ENCODE measurements around the gene B3GALT2. TPM values are rescaled to one million over a fixed set of nuclear protein-coding genes. Genes with fewer than 3 reads are reported as not detected.
"Not testable (repeated sequence)": the region's sequence is repeated elsewhere in the genome, so short reads cannot be mapped to it uniquely, and the experiment has no call there.

The B3GALT2 gene
- 7.6 to 13.5 TPM (median 7.9 TPM) in 3 replicates for total RNA-seq
- long read RNA-seq, transcript B3GALT2-201 (2 exons, 3,274 nt), result major isoform, 9 of 9 reads
- long read RNA-seq, partial matches to known transcripts, result 0 of 9 reads
- long read RNA-seq, other reads (novel, unspliced or antisense), result 0 of 9 reads

DNA sequence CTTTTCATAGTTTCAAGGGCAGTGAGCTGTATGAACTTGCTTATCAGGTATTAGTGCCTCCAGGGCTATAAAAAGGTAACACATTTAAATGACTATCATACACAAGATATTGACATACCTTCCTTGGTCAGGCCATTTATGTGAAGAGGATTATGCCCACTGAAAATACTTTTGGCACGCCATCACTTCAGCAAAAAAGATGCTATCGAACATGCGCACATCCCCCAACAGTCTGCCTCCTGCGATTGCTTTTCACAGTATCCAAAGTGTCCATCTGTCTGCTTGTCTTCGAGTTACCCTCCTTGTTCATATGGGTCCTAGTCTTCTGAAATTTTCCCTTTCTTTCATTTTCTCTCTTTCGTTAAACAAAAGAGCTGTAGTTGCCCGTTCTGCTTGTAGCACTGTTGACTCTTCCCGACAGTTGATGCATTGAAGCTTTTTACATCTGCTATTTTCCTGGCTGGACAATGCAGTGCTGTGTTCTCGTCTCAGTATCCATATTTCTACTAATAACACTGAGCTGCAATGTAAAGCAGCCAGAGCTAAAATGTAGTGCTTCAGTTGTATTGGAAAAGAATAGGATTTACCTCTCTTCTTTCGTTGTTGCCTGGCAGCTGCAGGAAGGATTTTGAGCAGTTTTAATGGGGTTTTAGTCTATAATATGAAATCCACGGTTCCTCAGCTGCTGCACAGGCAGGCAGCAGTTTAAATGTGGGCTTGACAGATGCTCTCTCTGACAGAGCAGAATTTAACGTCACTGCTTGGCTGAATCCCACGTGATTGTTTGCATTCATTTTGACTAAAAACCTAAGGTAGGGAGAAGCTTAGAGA, at the start of gene B3GALT2:
B3GALT2 (minus strand) TSS at position 713 of the 831 bp plus-strand sequence. CDS start 5,051 bp downstream, outside the sequence.
- TF ChIP-seq, protein P1, sequence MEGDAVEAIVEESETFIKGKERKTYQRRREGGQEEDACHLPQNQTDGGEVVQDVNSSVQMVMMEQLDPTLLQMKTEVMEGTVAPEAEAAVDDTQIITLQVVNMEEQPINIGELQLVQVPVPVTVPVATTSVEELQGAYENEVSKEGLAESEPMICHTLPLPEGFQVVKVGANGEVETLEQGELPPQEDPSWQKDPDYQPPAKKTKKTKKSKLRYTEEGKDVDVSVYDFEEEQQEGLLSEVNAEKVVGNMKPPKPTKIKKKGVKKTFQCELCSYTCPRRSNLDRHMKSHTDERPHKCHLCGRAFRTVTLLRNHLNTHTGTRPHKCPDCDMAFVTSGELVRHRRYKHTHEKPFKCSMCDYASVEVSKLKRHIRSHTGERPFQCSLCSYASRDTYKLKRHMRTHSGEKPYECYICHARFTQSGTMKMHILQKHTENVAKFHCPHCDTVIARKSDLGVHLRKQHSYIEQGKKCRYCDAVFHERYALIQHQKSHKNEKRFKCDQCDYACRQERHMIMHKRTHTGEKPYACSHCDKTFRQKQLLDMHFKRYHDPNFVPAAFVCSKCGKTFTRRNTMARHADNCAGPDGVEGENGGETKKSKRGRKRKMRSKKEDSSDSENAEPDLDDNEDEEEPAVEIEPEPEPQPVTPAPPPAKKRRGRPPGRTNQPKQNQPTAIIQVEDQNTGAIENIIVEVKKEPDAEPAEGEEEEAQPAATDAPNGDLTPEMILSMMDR (IDR thresholded peaks at IDR 0.05), result no peak

GRCh38 chr1:193234530-193234929, 48.1 kb upstream of the B3GALT2 start:
- Mint-ChIP-seq H3K27me3 (ENCODE audit: low read depth) (no peaks in the 10 kb centered on the region), H3K9me3 (ENCODE audit: low read depth) (no peaks in the 10 kb centered on the region), H3K36me3 (ENCODE audit: low read depth) (peaks cover 17% of the 10 kb centered on the region), H3K4me3 (ENCODE audit: unreplicated experiment) (no peak overlapping the region), H3K27ac (ENCODE audit: unreplicated experiment) (no peak overlapping the region), H3K4me1 (ENCODE audit: low read depth) (peaks cover 12% of the 10 kb centered on the region)
- no peak for DNase-seq (ENCODE audit: low spot score)
- TF ChIP-seq, protein P1 (IDR thresholded peaks at IDR 0.05), result no peak

More for the DNA sequence above, at the start of gene B3GALT2:
- peaks cover 87% of the 10 kb centered on the region for H3K4me1 Mint-ChIP-seq (ENCODE audit: low read depth)
- peak within 1 kb of the TSS; percentile 89 for H3K27ac Mint-ChIP-seq (ENCODE audit: unreplicated experiment)
- no peak for DNase-seq (ENCODE audit: low spot score)
- H3K27me3 Mint-ChIP-seq (ENCODE audit: low read depth), result no peaks in the 10 kb centered on the region
- H3K4me3 Mint-ChIP-seq (ENCODE audit: unreplicated experiment), result peak within 1 kb of the TSS; percentile 68
- no peaks in the 10 kb centered on the region for H3K9me3 Mint-ChIP-seq (ENCODE audit: low read depth)
- H3K36me3 Mint-ChIP-seq (ENCODE audit: low read depth), result no peaks in the 10 kb centered on the region

DNA sequence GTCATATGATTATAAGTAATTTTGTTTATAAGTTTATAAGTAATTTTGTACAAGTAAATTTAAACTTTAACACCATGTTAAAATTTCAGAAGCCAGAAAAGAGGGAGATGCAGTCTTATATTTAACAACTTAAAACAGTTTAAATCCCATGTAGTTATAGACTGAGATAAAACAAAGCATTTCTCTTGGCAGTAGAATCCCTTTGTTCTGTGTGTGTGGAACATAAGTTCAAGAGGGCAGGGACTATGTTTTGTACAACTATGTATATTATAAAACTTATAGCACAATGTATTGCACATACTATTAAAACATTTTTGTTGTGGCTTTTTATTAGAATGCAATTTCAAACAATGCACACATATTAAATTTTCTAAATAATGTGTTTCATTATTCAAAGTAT, 44.7 kb upstream of the B3GALT2 start:
- DNase-seq (ENCODE audit: low spot score); H3K9me3 Mint-ChIP-seq (ENCODE audit: low read depth); H3K4me3 Mint-ChIP-seq (ENCODE audit: unreplicated experiment); H3K27ac Mint-ChIP-seq (ENCODE audit: unreplicated experiment); H3K36me3 Mint-ChIP-seq (ENCODE audit: low read depth); H3K27me3 Mint-ChIP-seq (ENCODE audit: low read depth): not testable (repeated sequence)
- peaks cover 27% of the 10 kb centered on the region for H3K4me1 Mint-ChIP-seq (ENCODE audit: low read depth)

GRCh38 chr1:193229136-193229535, 42.7 kb upstream of the B3GALT2 start:
- TF ChIP-seq, protein P1 (IDR thresholded peaks at IDR 0.05), result no peak
- Mint-ChIP-seq H3K27me3 (ENCODE audit: low read depth) (no peaks in the 10 kb centered on the region), H3K36me3 (ENCODE audit: low read depth) (peaks cover 13% of the 10 kb centered on the region), H3K4me1 (ENCODE audit: low read depth) (peaks cover 27% of the 10 kb centered on the region), H3K27ac (ENCODE audit: unreplicated experiment) (peak overlapping the region; percentile 68), H3K4me3 (ENCODE audit: unreplicated experiment) (no peak overlapping the region), H3K9me3 (ENCODE audit: low read depth) (peaks cover 8% of the 10 kb centered on the region)
- DNase-seq (ENCODE audit: low spot score), result no peak

DNA sequence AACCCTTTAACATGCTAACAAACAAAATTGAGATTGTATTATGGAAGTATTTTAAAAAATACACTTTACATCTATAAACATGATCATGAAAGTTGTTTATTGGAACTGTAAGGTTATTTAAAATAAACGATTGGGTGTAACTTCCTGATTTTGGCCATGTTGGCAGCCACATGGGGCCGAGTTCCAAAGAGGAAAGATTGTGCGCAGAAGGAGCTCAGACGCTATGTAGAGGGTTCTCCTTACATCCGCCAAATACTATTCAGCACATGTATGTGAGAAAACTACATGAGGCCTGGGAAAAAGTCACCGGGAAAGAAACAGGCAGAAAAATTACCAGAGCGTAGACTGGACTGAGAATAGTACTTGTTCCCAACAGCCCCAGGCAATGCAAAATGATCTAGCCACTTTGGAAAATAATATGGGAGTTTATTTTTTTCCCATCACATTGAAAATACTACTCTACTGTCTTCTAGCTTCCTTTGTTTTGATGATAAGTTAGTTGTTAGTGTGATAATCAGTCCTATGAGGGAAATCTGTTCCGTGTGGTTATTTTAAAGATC, 35.7 kb upstream of the B3GALT2 start:
- peaks cover 19% of the 10 kb centered on the region for H3K36me3 Mint-ChIP-seq (ENCODE audit: low read depth)
- H3K4me3 Mint-ChIP-seq (ENCODE audit: unreplicated experiment), result no peak overlapping the region
- H3K27ac Mint-ChIP-seq (ENCODE audit: unreplicated experiment), result no peak overlapping the region
- no peaks in the 10 kb centered on the region for H3K27me3 Mint-ChIP-seq (ENCODE audit: low read depth)
- H3K4me1 Mint-ChIP-seq (ENCODE audit: low read depth), result peaks cover 10% of the 10 kb centered on the region
- H3K9me3 Mint-ChIP-seq (ENCODE audit: low read depth), result peaks cover 8% of the 10 kb centered on the region
- DNase-seq (ENCODE audit: low spot score), result no peak
- TF ChIP-seq, protein P1 (IDR thresholded peaks at IDR 0.05), result no peak
